Smooth muscle cell (in vitro differentiated cells): ENCODE results near the gene FSIP1. TPM values are rescaled to one million over a fixed set of nuclear protein-coding genes. Genes with fewer than 3 reads are reported as not detected.
A peak's percentile ranks its signal among the peaks of the same experiment; 100 is the strongest.

ENCODE experiments used
- DNase-seq: peaks from one replicate; lab custom pipeline; 2025; ENCODE audit not compliant: unreplicated experiment; lab: John Stamatoyannopoulos, UW
- H2AFZ ChIP-seq: fragments of 200-600 bp; sonication (generic); 2 replicates; pipeline ENCODE4 v1.6.0; 2016; ENCODE audit warnings: antibody characterized with exemption, low read depth, mild to moderate bottlenecking
- H3F3A ChIP-seq: fragments of 200-600 bp; sonication (generic); 2 replicates; pipeline ENCODE4 v1.6.0; 2017; ENCODE audit warnings: antibody characterized with exemption, low read depth
- H3K27ac ChIP-seq: fragments of 200-600 bp; sonication (generic); 2 replicates; pipeline ENCODE4 v1.5.1; 2016; ENCODE audit warnings: low read depth, mild to moderate bottlenecking
- H3K27me3 ChIP-seq: fragments of 200-600 bp; sonication (generic); 2 replicates; pipeline ENCODE4 v1.6.1; 2016; ENCODE audit warnings: low read depth, mild to moderate bottlenecking
- H3K36me3 ChIP-seq: fragments of 200-600 bp; sonication (generic); 2 replicates; pipeline ENCODE4 v1.5.1; 2016; ENCODE audit warnings: low read depth
- H3K4me1 ChIP-seq: fragments of 200-600 bp; sonication (generic); 2 replicates; pipeline ENCODE4 v1.5.1; 2016; ENCODE audit warnings: low read depth
- H3K4me2 ChIP-seq: fragments of 200-600 bp; sonication (generic); 2 replicates; pipeline ENCODE4 v1.6.0; 2016; ENCODE audit warnings: mild to moderate bottlenecking
- H3K4me3 ChIP-seq: fragments of 200-600 bp; sonication (generic); 2 replicates; pipeline ENCODE4 v1.5.1; 2016; ENCODE audit warnings: mild to moderate bottlenecking
- H3K79me2 ChIP-seq: fragments of 200-600 bp; sonication (generic); 2 replicates; pipeline ENCODE4 v1.6.0; 2016; ENCODE audit warnings: low read depth, mild to moderate bottlenecking
- H3K9ac ChIP-seq: fragments of 200-600 bp; sonication (generic); 2 replicates; pipeline ENCODE4 v1.6.0; 2016; ENCODE audit warnings: low read depth
- H3K9me3 ChIP-seq: fragments of 200-600 bp; sonication (generic); replicated peaks from 2 replicates; pipeline ENCODE4 v1.5.1; 2016; ENCODE audit warnings: low read depth
- H4K20me1 ChIP-seq: fragments of 200-600 bp; sonication (generic); 2 replicates; pipeline ENCODE4 v1.6.0; 2016; ENCODE audit warnings: low read depth
- WGBS: methylation state at CpG from one replicate; pipeline ENCODE4 v1.1.7; 2016; ENCODE audit warnings: low lambda C conversion rate; 5-methylcytosine and 5-hydroxymethylcytosine counted together
- polyA plus RNA-seq: library from polyadenylated mRNA; unstranded; fragments of >200 nt; fragmentation: Nextera tagmentation; extraction: Ambion mirVana; gene quantifications from 2 replicates; pipeline ENCODE4 v1.2.1, GENCODE V29; 2016
- total RNA-seq: library from RNA; depleted of rRNA; stranded (reverse); fragments of >200 nt; gene quantifications from 2 replicates; pipeline ENCODE4 v1.2.3, GENCODE V29; 2014
- TF ChIP-seq, protein P1 (sequence below): fragments of 200-600 bp; sonication (generic); IDR thresholded peaks from 2 replicates; pipeline ENCODE4 v1.5.1; 2017; ENCODE audit warnings: borderline replicate concordance, mild to moderate bottlenecking, antibody characterized with exemption; ENCODE audit not compliant: insufficient read depth, poor library complexity, severe bottlenecking

FSIP1 gene
- total and polyA plus RNA-seq, 2 experiments from 2014 or later, result 0.13 to 0.43 TPM

DNA sequence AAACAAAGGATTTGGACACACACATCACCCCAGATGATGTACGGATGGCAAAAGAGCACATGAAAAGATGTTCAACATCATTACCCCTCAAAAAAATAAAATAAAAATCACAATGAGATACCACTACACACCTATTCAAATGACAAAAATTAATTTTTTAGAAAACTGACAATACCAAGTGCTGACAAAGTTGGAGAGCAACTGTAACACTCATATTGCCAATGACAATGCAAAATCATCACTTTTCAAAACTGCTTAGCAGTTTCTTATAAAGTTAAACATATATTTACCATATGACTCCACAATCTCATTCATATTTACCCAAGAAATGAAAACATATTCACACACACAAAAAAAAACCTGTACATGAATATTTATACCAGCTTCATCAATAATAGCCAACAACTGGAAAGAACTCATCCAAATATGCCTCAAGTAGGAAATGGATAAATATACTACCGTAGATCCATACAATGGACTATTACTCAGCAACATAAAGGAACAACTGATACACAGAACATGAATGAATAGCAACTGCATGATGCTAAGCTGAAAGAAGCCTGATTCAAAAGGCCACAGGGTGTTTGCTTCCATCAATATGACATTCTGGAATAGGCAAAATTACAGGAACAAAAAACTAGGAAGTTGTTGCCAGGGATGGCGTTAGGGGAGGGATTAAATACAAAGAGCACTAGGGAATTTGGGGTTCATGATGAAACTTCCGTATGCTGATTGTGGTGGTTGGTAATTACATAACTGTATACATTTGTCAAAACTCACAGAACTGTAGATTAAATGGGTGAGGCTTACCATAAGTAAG, 1.3 kb downstream of the FSIP1 start:
- Histone ChIP-seq H3K4me3 (no peak overlapping the region), H3F3A (peaks cover 9% of the 10 kb centered on the region), H3K4me2 (no peak overlapping the region), H4K20me1 (no peaks in the 10 kb centered on the region), H3K9ac (no peak overlapping the region), H3K27me3 (no peaks in the 10 kb centered on the region), H3K27ac (no peak overlapping the region), H2AFZ (peak overlapping the region; percentile 41), H3K4me1 (peaks cover 8% of the 10 kb centered on the region), H3K36me3 (no peaks in the 10 kb centered on the region), H3K9me3 (no peaks in the 10 kb centered on the region), H3K79me2 (peaks cover 4% of the 10 kb centered on the region)
- TF ChIP-seq, protein P1, sequence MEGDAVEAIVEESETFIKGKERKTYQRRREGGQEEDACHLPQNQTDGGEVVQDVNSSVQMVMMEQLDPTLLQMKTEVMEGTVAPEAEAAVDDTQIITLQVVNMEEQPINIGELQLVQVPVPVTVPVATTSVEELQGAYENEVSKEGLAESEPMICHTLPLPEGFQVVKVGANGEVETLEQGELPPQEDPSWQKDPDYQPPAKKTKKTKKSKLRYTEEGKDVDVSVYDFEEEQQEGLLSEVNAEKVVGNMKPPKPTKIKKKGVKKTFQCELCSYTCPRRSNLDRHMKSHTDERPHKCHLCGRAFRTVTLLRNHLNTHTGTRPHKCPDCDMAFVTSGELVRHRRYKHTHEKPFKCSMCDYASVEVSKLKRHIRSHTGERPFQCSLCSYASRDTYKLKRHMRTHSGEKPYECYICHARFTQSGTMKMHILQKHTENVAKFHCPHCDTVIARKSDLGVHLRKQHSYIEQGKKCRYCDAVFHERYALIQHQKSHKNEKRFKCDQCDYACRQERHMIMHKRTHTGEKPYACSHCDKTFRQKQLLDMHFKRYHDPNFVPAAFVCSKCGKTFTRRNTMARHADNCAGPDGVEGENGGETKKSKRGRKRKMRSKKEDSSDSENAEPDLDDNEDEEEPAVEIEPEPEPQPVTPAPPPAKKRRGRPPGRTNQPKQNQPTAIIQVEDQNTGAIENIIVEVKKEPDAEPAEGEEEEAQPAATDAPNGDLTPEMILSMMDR, result no peak
- no peak for DNase-seq
- WGBS, result 97% methylated on average over 4 of the region's 4 CpGs

GRCh38 chr15:39778021-39778420, 4.6 kb downstream of the FSIP1 start:
- no peak overlapping the region for H3K4me3 ChIP-seq
- H3K79me2 ChIP-seq, result no peaks in the 10 kb centered on the region
- no peaks in the 10 kb centered on the region for H3K27me3 ChIP-seq
- no peak for DNase-seq
- H3K4me1 ChIP-seq, result no peaks in the 10 kb centered on the region
- no peak overlapping the region for H2AFZ ChIP-seq
- WGBS, result 83% methylated on average over 3 of the region's 3 CpGs
- no peaks in the 10 kb centered on the region for H3F3A ChIP-seq
- H3K9ac ChIP-seq, result no peak overlapping the region
- no peaks in the 10 kb centered on the region for H3K36me3 ChIP-seq
- H3K27ac ChIP-seq, result no peak overlapping the region
- no peaks in the 10 kb centered on the region for H3K9me3 ChIP-seq
- H4K20me1 ChIP-seq, result no peaks in the 10 kb centered on the region
- H3K4me2 ChIP-seq, result no peak overlapping the region
- TF ChIP-seq, protein P1, result no peak

DNA sequence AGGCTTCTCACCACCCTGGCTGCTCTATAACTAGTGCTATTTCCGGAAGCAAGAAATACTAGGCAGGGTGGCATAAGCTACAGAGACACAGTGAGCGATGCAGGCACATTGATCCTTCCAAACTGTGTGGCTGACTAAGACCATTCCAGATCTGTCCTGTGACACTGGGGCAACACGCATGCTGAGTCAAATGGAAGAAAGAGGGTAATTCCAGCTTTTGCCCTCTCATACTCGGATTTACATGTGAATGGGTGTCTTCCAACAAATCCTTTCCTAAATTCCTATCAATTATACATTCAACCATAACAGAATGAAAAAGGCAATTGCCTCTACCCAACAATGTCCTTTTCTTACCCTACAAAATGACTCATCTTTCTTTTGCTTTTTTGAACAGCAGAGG, 5.1 kb downstream of the FSIP1 start:
- no peak overlapping the region for H2AFZ ChIP-seq
- H3K4me2 ChIP-seq, result no peak overlapping the region
- H3K36me3 ChIP-seq, result no peaks in the 10 kb centered on the region
- no peaks in the 10 kb centered on the region for H3F3A ChIP-seq
- no peak overlapping the region for H3K27ac ChIP-seq
- whole genome bisulfite sequencing, result 86% methylated on average over 4 of the region's 4 CpGs
- no peak overlapping the region for H3K4me3 ChIP-seq
- TF ChIP-seq, protein P1, result no peak
- no peak for DNase-seq
- H3K9me3 ChIP-seq, result no peaks in the 10 kb centered on the region
- no peaks in the 10 kb centered on the region for H4K20me1 ChIP-seq
- no peaks in the 10 kb centered on the region for H3K79me2 ChIP-seq
- no peaks in the 10 kb centered on the region for H3K27me3 ChIP-seq
- no peaks in the 10 kb centered on the region for H3K4me1 ChIP-seq
- H3K9ac ChIP-seq, result no peak overlapping the region

- no peaks in the 10 kb centered on the region for H3K36me3 ChIP-seq
- no peak overlapping the region for H3K4me3 ChIP-seq
- no peaks in the 10 kb centered on the region for H3K9me3 ChIP-seq
- no peak overlapping the region for H3K4me2 ChIP-seq
- H3K9ac ChIP-seq, result no peak overlapping the region
- TF ChIP-seq, protein P1, result no peak
- H2AFZ ChIP-seq, result no peak overlapping the region
- no peaks in the 10 kb centered on the region for H3K27me3 ChIP-seq
- H4K20me1 ChIP-seq, result no peaks in the 10 kb centered on the region
- DNase-seq, result no peak
- no peaks in the 10 kb centered on the region for H3K79me2 ChIP-seq
- no peak overlapping the region for H3K27ac ChIP-seq
- WGBS, result 95% methylated on average over 3 of the region's 4 CpGs
- no peaks in the 10 kb centered on the region for H3F3A ChIP-seq
- no peaks in the 10 kb centered on the region for H3K4me1 ChIP-seq
These were observed 6.6 kb downstream of the FSIP1 start for GRCh38 chr15:39776068-39776467.
